Stimulated activated CD8-positive, alpha-beta memory T cell treated with anti-CD3 and anti-CD28 coated beads, Interleukin-15, amount 100 ng/mL, for 4 hours (primary cell): ENCODE results near the gene PLEKHG3.
"Not testable (repeated sequence)": the region's sequence is repeated elsewhere in the genome, so short reads cannot be mapped to it uniquely, and the experiment has no call there.

Source experiments
- DNase-seq, 2 donors: peaks; one replicate each; pipeline ENCODE4 v3.0.0-alpha.2; 2020; ENCODE audit warnings: low read depth in 2 of 2

Gene PLEKHG3

GRCh38 chr14:64688031-64688430 is 16.2 kb upstream of the PLEKHG3 start:
- DNase-seq, result no peak

- no peak for DNase-seq
Measured at GRCh38 chr14:64688811-64689281, 15.4 kb upstream of the PLEKHG3 start.

GRCh38 chr14:64689289-64689688 is 14.9 kb upstream of the PLEKHG3 start:
- DNase-seq, result no peak

GRCh38 chr14:64690607-64691006 is 13.6 kb upstream of the PLEKHG3 start:
- DNase-seq, result not testable (repeated sequence)

- no peak for DNase-seq
Measured at GRCh38 chr14:64691376-64691775, 12.8 kb upstream of the PLEKHG3 start.

- no peak for DNase-seq
Measured at GRCh38 chr14:64692189-64692985, 11.8 kb upstream of the PLEKHG3 start.

GRCh38 chr14:64692986-64693809 is 11.0 kb upstream of the PLEKHG3 start:
- no peak for DNase-seq

GRCh38 chr14:64693810-64694165 is 10.4 kb upstream of the PLEKHG3 start:
- DNase-seq, result no peak

GRCh38 chr14:64695071-64695470 is 9.2 kb upstream of the PLEKHG3 start:
- no peak for DNase-seq

- no peak for DNase-seq
Measured at GRCh38 chr14:64696355-64696857, 7.8 kb upstream of the PLEKHG3 start.

GRCh38 chr14:64698903-64699302 is 5.3 kb upstream of the PLEKHG3 start:
- DNase-seq, result no peak

GRCh38 chr14:64700290-64700689 is 3.9 kb upstream of the PLEKHG3 start:
- no peak for DNase-seq

GRCh38 chr14:64700894-64701293 is 3.3 kb upstream of the PLEKHG3 start:
- no peak for DNase-seq

GRCh38 chr14:64701660-64702059 is 2.6 kb upstream of the PLEKHG3 start:
- no peak for DNase-seq

- no peak for DNase-seq
Measured at GRCh38 chr14:64702493-64703394, 1.5 kb upstream of the PLEKHG3 start.

- DNase-seq, result no peak
Measured at GRCh38 chr14:64703395-64704142, 655 bp upstream of the PLEKHG3 start.

GRCh38 chr14:64704743-64705380 is 638 bp downstream of the PLEKHG3 start:
- DNase-seq, result no peak

GRCh38 chr14:64705381-64706118 is 1.3 kb downstream of the PLEKHG3 start:
- DNase-seq, result no peak

- no peak for DNase-seq
Measured at GRCh38 chr14:64706119-64706592, 1.9 kb downstream of the PLEKHG3 start.
